SK-N-SH treated with all-trans-retinoic acid at 6 μM for 48 hours (cell line): ENCODE results near the gene SDCCAG8.

Source experiments
- ATAC-seq: fragments of 200-7000 bp; cut with Tn5 transposase; 3 replicates; pipeline ENCODE4 v1.9.1; 2020; ENCODE audit warnings: mild to moderate bottlenecking, moderate library complexity
- ARNTL ChIP-seq: fragments of 450-650 bp; formaldehyde crosslinking; IDR thresholded peaks from 2 replicates; pipeline ENCODE4 v1.5.0; 2020; ENCODE audit warnings: low read depth, mild to moderate bottlenecking, moderate library complexity, borderline replicate concordance
- BACH2 ChIP-seq: fragments of 250-450 bp; sonication (Bioruptor Pico); IDR thresholded peaks from 2 replicates; pipeline ENCODE4 v1.9.0; 2021; ENCODE audit warnings: mild to moderate bottlenecking, borderline replicate concordance
- CSDC2 ChIP-seq: fragments of 250-450 bp; sonication (Bioruptor Pico); IDR thresholded peaks from 2 replicates; pipeline ENCODE4 v1.5.0; 2020; ENCODE audit warnings: mild to moderate bottlenecking, moderate library complexity
- CSRNP3 ChIP-seq: fragments of 250-450 bp; sonication (Bioruptor Pico); IDR thresholded peaks from 2 replicates; pipeline ENCODE4 v1.5.1; 2021; ENCODE audit warnings: mild to moderate bottlenecking, moderate library complexity
- ESRRG ChIP-seq: fragments of 250-450 bp; sonication (Bioruptor Pico); IDR thresholded peaks from 2 replicates; pipeline ENCODE4 v1.6.1; 2021; ENCODE audit warnings: mild to moderate bottlenecking
- GLIS3 ChIP-seq: fragments of 250-450 bp; sonication (Bioruptor Pico); IDR thresholded peaks from 2 replicates; pipeline ENCODE4 v1.5.0; 2020; ENCODE audit warnings: mild to moderate bottlenecking, moderate library complexity
- ISL1 ChIP-seq: fragments of 250-450 bp; sonication (Bioruptor Pico); IDR thresholded peaks from 2 replicates; pipeline ENCODE4 v2.1.2; 2022; ENCODE audit warnings: mild to moderate bottlenecking, moderate library complexity
- OSR1 ChIP-seq: fragments of 250-450 bp; sonication (Bioruptor Pico); IDR thresholded peaks from 2 replicates; pipeline ENCODE4 v1.8.0; 2022; ENCODE audit warnings: moderate library complexity, mild to moderate bottlenecking, inconsistent platforms
- PPARA ChIP-seq: fragments of 250-450 bp; sonication (Bioruptor Pico); IDR thresholded peaks from 2 replicates; pipeline ENCODE4 v1.5.0; 2020; ENCODE audit warnings: mild to moderate bottlenecking, borderline replicate concordance
- RARB ChIP-seq: fragments of 250-450 bp; sonication (Bioruptor Pico); IDR thresholded peaks from 2 replicates; pipeline ENCODE4 v1.8.0; 2021; ENCODE audit warnings: mild to moderate bottlenecking, moderate library complexity
- SNAI2 ChIP-seq: fragments of 250-450 bp; sonication (Bioruptor Pico); IDR thresholded peaks from 2 replicates; pipeline ENCODE4 v1.5.0; 2020; ENCODE audit warnings: mild to moderate bottlenecking, moderate library complexity
- TCF4 ChIP-seq: fragments of 250-450 bp; sonication (Bioruptor Pico); IDR thresholded peaks from 2 replicates; pipeline ENCODE4 v1.8.0; 2021; ENCODE audit warnings: mild to moderate bottlenecking, moderate library complexity, borderline replicate concordance
- TOX ChIP-seq: fragments of 250-450 bp; sonication (Bioruptor Pico); IDR thresholded peaks from 2 replicates; pipeline ENCODE4 v1.8.0; 2021; ENCODE audit warnings: mild to moderate bottlenecking, moderate library complexity, borderline replicate concordance
- TSHZ2 ChIP-seq: fragments of 250-450 bp; sonication (Bioruptor Pico); IDR thresholded peaks from 2 replicates; pipeline ENCODE4 v1.5.0; 2020; ENCODE audit warnings: mild to moderate bottlenecking, moderate library complexity
- ZC3H10 ChIP-seq: fragments of 250-450 bp; sonication (Bioruptor Pico); IDR thresholded peaks from 2 replicates; pipeline ENCODE4 v1.5.1; 2021; ENCODE audit warnings: mild to moderate bottlenecking, moderate library complexity
- ZFP3 ChIP-seq: fragments of 250-450 bp; sonication (Bioruptor Pico); IDR thresholded peaks from 2 replicates; pipeline ENCODE4 v1.5.0; 2020; ENCODE audit warnings: mild to moderate bottlenecking, moderate library complexity
- ZFP30 ChIP-seq: fragments of 450-650 bp; formaldehyde crosslinking; IDR thresholded peaks from 2 replicates; pipeline ENCODE4 v1.5.0; 2022; ENCODE audit warnings: mild to moderate bottlenecking, moderate library complexity
- ZNF565 ChIP-seq: fragments of 450-650 bp; formaldehyde crosslinking; conservative IDR thresholded peaks from 2 replicates; pipeline ENCODE4 v1.5.0; 2020; ENCODE audit warnings: low read depth, mild to moderate bottlenecking, moderate library complexity
- ZNF70 ChIP-seq: fragments of 450-650 bp; formaldehyde crosslinking; IDR thresholded peaks from 2 replicates; pipeline ENCODE4 v1.5.0; 2020; ENCODE audit warnings: mild to moderate bottlenecking, moderate library complexity
- ZNF8 ChIP-seq: fragments of 450-650 bp; formaldehyde crosslinking; IDR thresholded peaks from 2 replicates; pipeline ENCODE4 v1.5.0; 2020; ENCODE audit warnings: mild to moderate bottlenecking, moderate library complexity
- TF ChIP-seq, protein P1 (sequence below): fragments of 250-450 bp; sonication (Bioruptor Pico); IDR thresholded peaks from 2 replicates; pipeline ENCODE4 v1.8.0; 2020; ENCODE audit warnings: mild to moderate bottlenecking, moderate library complexity, borderline replicate concordance
- TF ChIP-seq, protein P2 (sequence below): fragments of 250-450 bp; sonication (Bioruptor Pico); IDR thresholded peaks from 2 replicates; pipeline ENCODE4 v1.5.1; 2020; ENCODE audit warnings: low read depth, mild to moderate bottlenecking, moderate library complexity
- TF ChIP-seq, protein P3 (sequence below): fragments of 250-450 bp; sonication (Bioruptor Pico); IDR thresholded peaks from 2 replicates; pipeline ENCODE4 v1.8.0; 2021; ENCODE audit warnings: low read depth, mild to moderate bottlenecking, moderate library complexity, borderline replicate concordance

Gene SDCCAG8

GRCh38 chr1:243449373-243449772, 193.5 kb downstream of the SDCCAG8 start (continued):
- TF ChIP-seq TSHZ2 (no peak), TOX (no peak)

DNA sequence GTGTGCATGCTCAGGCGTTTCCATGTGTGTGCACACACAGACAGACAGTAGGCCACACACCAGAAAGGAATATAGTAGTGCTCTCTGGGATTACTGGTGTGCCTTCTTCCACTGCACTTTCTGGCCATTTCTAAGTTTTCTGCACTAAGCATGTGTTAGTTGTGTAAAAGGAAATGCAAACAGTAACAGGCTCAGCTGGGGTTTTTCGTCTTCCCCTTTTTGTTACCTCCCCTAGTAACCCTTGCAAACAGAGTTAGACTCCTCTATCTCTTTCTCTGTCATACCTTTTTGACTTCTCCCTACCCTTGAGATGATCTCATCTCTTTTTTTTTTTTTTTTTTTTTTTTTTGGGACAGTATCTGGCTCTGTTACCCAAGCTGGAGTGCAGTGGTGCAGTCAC, 196.3 kb downstream of the SDCCAG8 start:
- TF ChIP-seq TCF4 (CRISPR knock-in tag) = no peak
- no peak for TF ChIP-seq ZNF8 (CRISPR knock-in tag)
- TF ChIP-seq, protein P1, sequence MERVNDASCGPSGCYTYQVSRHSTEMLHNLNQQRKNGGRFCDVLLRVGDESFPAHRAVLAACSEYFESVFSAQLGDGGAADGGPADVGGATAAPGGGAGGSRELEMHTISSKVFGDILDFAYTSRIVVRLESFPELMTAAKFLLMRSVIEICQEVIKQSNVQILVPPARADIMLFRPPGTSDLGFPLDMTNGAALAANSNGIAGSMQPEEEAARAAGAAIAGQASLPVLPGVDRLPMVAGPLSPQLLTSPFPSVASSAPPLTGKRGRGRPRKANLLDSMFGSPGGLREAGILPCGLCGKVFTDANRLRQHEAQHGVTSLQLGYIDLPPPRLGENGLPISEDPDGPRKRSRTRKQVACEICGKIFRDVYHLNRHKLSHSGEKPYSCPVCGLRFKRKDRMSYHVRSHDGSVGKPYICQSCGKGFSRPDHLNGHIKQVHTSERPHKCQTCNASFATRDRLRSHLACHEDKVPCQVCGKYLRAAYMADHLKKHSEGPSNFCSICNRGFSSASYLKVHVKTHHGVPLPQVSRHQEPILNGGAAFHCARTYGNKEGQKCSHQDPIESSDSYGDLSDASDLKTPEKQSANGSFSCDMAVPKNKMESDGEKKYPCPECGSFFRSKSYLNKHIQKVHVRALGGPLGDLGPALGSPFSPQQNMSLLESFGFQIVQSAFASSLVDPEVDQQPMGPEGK (CRISPR knock-in tag) = no peak
- TF ChIP-seq ESRRG (CRISPR knock-in tag) = no peak
- TF ChIP-seq ZNF70 (CRISPR knock-in tag) = no peak
- TF ChIP-seq, protein P2, sequence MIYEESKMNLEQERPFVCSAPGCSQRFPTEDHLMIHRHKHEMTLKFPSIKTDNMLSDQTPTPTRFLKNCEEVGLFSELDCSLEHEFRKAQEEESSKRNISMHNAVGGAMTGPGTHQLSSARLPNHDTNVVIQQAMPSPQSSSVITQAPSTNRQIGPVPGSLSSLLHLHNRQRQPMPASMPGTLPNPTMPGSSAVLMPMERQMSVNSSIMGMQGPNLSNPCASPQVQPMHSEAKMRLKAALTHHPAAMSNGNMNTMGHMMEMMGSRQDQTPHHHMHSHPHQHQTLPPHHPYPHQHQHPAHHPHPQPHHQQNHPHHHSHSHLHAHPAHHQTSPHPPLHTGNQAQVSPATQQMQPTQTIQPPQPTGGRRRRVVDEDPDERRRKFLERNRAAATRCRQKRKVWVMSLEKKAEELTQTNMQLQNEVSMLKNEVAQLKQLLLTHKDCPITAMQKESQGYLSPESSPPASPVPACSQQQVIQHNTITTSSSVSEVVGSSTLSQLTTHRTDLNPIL (CRISPR knock-in tag) = no peak
- TF ChIP-seq ZC3H10 (CRISPR knock-in tag) = no peak
- TF ChIP-seq RARB (CRISPR knock-in tag) = no peak
- no peak for TF ChIP-seq TOX
- TF ChIP-seq GLIS3 (CRISPR knock-in tag) = no peak
- no peak for TF ChIP-seq TSHZ2
- TF ChIP-seq ZNF565 = no peak
- TF ChIP-seq ISL1 (CRISPR knock-in tag) = no peak
- TF ChIP-seq CSDC2 (CRISPR knock-in tag) = no peak
- no peak for ATAC-seq

GRCh38 chr1:243454328-243454997, 198.6 kb downstream of the SDCCAG8 start:
- no peak for TF ChIP-seq ZFP3 (CRISPR knock-in tag)
- TF ChIP-seq, protein P2 (CRISPR knock-in tag) = no peak
- no peak for TF ChIP-seq ESRRG (CRISPR knock-in tag)
- TF ChIP-seq, protein P3, sequence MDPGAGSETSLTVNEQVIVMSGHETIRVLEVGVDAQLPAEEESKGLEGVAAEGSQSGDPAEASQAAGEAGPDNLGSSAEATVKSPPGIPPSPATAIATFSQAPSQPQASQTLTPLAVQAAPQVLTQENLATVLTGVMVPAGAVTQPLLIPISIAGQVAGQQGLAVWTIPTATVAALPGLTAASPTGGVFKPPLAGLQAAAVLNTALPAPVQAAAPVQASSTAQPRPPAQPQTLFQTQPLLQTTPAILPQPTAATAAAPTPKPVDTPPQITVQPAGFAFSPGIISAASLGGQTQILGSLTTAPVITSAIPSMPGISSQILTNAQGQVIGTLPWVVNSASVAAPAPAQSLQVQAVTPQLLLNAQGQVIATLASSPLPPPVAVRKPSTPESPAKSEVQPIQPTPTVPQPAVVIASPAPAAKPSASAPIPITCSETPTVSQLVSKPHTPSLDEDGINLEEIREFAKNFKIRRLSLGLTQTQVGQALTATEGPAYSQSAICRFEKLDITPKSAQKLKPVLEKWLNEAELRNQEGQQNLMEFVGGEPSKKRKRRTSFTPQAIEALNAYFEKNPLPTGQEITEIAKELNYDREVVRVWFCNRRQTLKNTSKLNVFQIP (CRISPR knock-in tag) = no peak
- TF ChIP-seq BACH2 (CRISPR knock-in tag) = no peak
- no peak for TF ChIP-seq TOX
- TF ChIP-seq ZNF70 (CRISPR knock-in tag) = no peak
- TF ChIP-seq CSRNP3 (CRISPR knock-in tag) = no peak
- TF ChIP-seq PPARA (CRISPR knock-in tag) = no peak
- TF ChIP-seq ARNTL (CRISPR knock-in tag) = no peak
- TF ChIP-seq RARB (CRISPR knock-in tag) = no peak
- no peak for TF ChIP-seq ISL1 (CRISPR knock-in tag)
- TF ChIP-seq GLIS3 (CRISPR knock-in tag) = no peak
- no peak for TF ChIP-seq CSDC2 (CRISPR knock-in tag)
- TF ChIP-seq ZC3H10 (CRISPR knock-in tag) = no peak
- no peak for TF ChIP-seq SNAI2
- no peak for TF ChIP-seq ZNF565
- TF ChIP-seq ZFP30 = no peak
- no peak for TF ChIP-seq OSR1 (CRISPR knock-in tag)
- no peak for ATAC-seq
